Activated CD4-positive, CD25-positive, alpha-beta regulatory T cell treated with anti-CD3 and anti-CD28 coated beads, Interleukin-2, amount 50 U/mL, for 16 hours (primary cell): ENCODE measurements around the gene MYO5B.

ENCODE experiments used
- DNase-seq: peaks from one replicate; pipeline ENCODE4 v3.0.0-alpha.2; 2020; ENCODE audit warnings: low read depth, low spot score

The MYO5B gene

GRCh38 chr18:49970319-49970718 lies 224.6 kb downstream of the MYO5B start:
- no peak for DNase-seq

- no peak for DNase-seq
Measured at GRCh38 chr18:49968644-49969309, 226.2 kb downstream of the MYO5B start.

GRCh38 chr18:49967636-49968313 lies 227.2 kb downstream of the MYO5B start:
- DNase-seq: no peak

- DNase-seq: no peak
Measured at GRCh38 chr18:49967171-49967570, 227.8 kb downstream of the MYO5B start.

- DNase-seq: no peak
Measured at GRCh38 chr18:49966090-49966489, 228.9 kb downstream of the MYO5B start.

DNA sequence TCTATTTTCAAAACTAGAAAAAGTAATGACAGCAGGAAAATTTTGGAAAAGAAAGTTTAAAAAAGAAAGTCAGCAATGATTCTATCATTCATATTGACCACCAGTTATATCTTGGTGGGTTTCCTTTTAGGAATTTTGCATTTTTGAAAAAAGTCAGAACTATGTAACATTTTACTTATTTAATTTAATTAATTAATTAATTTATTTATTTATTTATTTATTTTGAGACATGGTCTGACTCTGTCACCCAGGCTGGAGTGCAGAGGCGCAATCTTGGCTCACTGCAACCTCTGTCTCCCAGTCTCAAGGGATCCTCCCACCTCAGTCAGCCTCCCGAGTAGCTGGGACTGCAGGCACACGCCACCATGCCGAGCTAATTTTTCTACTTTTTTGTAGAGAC lies 231.7 kb downstream of the MYO5B start:
- no peak for DNase-seq

DNA sequence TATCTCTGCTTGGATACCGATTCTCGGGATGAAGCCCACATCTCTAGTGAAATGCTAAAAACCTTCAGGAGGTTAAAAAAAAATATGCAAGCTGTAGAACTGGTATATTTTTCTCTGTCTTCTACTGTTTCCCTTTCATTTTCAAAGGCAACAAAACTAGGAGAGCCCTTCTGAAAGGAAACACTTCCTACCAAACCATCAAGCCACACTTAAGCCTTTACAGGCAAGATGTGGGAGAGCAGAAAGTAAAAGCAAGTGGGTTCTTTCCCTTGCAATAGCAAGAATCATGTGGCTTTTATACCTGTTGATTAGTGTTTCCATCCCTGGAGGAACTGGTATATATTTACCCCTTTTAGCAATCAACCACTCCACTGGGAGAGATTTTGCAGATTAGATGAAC lies 233.7 kb downstream of the MYO5B start:
- DNase-seq: no peak

DNA sequence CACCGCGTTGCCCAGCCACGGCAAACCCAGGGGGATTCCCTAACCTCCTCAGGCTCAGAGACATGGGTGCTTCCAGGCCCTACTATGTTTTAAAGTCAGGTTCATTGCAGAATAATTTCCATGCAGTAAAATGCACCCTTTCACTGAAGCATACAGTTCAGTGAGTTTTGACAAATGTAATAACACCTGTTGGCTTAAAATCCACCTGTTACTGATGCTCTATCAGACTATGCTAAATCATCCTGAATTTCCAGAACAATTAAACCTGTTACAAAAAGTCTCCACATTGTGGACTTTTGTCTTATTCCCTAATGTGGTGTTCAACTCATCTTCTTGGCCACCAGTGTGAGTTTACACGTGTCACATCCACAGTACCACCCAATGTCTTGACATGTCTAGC lies 234.6 kb downstream of the MYO5B start:
- DNase-seq: no peak

DNA sequence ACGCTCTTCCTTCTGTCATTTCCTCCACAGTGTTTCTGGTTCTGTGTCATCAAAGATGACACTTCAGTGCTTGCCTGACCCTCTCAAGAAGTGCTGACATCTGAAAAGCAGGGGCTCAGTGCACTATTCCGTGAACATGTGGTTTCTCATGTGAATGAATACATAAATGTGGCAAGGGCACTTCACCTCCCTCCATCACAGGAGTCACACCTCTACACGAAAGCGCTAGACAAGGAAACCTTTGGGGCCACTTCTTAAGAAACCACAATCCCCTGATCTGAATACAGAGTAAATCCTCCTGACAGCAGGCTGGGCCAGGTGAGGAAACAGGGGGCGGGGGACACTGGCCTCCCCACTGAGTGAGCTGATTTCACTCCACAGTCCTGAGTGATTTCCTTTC lies 235.8 kb downstream of the MYO5B start:
- DNase-seq: no peak

DNA sequence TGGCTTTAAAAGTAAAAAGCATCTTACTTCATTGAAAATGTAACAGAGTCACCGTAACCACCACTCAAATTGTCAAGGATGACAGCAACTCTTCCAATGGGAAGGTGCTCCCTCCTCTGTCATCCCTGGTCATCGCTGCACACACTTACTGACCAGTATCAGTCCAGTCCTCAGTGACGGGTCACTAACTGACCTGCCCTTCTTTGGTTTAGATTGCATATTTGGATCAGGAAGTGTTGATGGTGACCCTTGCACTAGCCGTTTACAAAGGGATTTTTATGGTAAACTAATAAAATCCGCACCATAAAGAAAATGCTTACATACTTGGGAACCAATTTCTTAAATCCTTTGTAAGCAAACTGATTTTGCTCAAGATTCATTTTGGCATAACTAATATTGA lies 239.7 kb downstream of the MYO5B start:
- DNase-seq: no peak

- no peak for DNase-seq
Measured at GRCh38 chr18:49953391-49953790, 241.6 kb downstream of the MYO5B start.

- no peak for DNase-seq
Measured at GRCh38 chr18:49949951-49950395, 245.0 kb downstream of the MYO5B start.

DNA sequence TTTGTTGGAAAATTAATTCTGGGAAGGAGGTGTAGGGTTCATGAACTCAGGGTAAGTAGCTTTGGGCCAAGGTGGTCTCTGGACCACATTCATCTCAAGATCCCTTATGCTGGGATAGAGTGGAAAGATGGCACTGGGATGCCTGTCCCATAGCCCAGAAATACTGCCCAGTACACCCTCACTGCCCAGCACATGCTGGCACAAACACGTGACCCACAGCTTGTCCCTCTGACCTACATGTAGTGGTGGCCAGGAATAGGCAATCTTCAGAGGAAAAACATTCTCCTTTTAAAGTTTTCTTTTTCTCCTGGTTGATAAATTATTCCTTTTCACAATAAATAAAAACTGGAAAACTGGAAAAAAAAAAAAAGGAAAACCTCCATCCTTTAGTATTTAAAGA lies 246.0 kb downstream of the MYO5B start:
- DNase-seq: no peak

- no peak for DNase-seq
Measured at GRCh38 chr18:49944663-49945062, 250.3 kb downstream of the MYO5B start.

DNA sequence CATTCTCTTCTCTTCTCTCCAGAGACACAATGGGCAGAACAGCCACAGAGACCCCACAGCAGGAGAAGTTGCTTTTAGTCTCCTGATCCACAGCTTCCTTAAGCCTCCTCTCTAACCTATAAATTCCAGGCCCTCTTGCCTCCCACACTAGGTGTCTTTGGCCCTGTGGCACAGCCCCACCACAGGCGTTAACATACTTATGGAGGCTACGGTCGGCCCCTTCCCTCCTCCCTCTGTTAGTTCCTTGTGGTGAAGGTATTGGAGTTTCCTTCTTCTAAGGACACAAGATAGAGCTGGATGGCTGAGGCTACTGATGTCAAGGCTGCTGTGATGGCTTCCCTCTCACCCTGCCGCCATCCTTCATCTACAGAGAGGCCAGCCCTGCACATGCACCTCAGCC lies 258.1 kb downstream of the MYO5B start:
- DNase-seq: no peak

DNA sequence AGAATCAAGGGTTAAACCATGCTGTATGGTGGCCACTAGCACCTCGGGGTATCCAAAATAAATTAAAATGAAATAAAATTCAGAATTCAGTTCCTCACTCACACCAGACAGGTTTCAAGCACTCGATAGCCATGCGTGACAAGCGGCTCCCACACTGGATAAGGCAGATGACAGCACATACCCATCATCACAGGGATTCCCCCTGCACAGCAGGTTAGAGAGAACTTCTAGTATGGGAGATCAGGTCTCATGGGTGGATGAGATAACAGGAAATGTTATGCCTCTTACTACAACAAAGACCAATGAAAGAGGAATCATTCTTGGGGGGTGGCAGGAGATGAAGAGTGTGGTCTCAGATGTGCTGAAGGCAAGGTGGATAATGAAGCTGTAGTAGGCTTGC lies 259.7 kb downstream of the MYO5B start:
- no peak for DNase-seq

- no peak for DNase-seq
Measured at GRCh38 chr18:49934457-49934856, 260.5 kb downstream of the MYO5B start.

DNA sequence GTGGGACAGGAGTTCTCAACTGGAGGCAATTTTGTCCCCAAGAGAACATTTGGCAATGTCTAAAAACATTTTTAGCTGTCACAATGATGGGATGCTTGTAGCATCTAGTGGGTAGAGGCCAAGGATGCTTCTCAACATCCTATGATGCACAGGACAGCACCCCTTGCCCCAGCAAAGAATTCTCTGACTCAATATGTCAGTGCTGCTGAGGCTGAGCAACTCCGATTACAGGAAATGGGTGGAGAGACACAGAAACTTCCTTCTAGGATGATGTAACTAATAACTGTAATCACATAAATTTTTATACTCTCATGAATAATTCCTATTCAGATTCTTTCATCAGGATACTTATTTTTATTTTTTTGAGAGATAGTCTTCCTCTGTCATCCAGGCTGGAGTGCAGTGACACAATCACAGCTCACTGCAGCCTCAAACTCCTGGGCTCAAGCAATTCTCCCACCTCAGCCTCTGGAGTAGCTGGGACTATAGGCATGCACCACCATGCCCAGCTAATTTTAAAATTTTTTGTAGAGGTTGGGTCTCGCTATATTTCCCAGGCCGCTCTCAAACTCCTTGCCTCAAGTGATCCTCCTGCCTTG lies 261.3 kb downstream of the MYO5B start:
- no peak for DNase-seq

- no peak for DNase-seq
Measured at GRCh38 chr18:49931760-49932159, 263.2 kb downstream of the MYO5B start.

GRCh38 chr18:49931179-49931578 lies 263.8 kb downstream of the MYO5B start:
- no peak for DNase-seq

DNA sequence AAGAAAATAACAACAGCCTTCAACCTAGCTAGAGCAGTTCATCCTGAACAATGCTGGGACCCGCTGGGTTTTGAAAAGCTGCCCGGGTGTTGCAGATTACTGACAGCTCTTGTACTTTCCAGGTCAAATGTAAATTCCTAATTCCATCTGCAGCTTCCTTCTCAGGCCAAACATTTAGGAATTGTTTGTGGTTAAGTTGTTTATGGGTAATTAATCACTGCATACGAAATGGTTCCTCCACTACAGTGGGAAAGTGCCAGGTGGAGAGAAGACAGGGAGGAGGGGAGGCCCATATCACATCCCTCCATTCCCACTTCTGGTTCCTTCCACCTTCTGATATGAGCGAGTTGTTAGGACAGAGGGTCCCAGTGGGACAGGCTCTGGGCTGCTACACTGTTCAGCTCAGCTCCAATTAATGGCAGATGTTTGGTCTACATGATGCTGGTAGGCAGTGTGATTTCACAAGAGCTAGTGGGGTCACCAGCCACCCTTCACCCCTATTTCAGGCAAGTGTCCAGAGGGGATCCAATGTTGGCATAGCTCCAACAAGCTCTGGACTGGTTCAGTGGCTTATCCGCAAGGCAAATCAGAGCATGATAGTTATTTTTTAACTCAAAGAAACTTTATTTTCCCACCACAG lies 268.7 kb downstream of the MYO5B start:
- no peak for DNase-seq

- no peak for DNase-seq
Measured at GRCh38 chr18:49924293-49924983, 270.5 kb downstream of the MYO5B start.
